CD4-positive, alpha-beta memory T cell (primary cell): ENCODE measurements around the gene DKK3. TPM values are rescaled to one million over a fixed set of nuclear protein-coding genes. Genes with fewer than 3 reads are reported as not detected.

Source experiments
- CTCF ChIA-PET: fragments of 350-600 bp; sonication (Branson Sonifier 250); formaldehyde crosslinking; loops from one replicate; lab custom pipeline; 2021; ENCODE audit warnings: inconsistent platforms; ENCODE audit not compliant: partially characterized antibody; lab: Charles Lee
- POLR2A ChIA-PET: fragments of 350-600 bp; sonication (Branson Sonifier 250); formaldehyde crosslinking; loops from one replicate; lab custom pipeline; 2021; ENCODE audit not compliant: partially characterized antibody; lab: Charles Lee
- DNase-seq, 5 donors: peaks; one replicate each; pipeline versions ENCODE4 v3.0.0 to v3.0.0-alpha.2; 2020 to 2022; ENCODE audit warnings: mixed read lengths in 1 of 5
- H3K27ac ChIP-seq: one replicate; pipeline ENCODE4 v1.7.0; 2013; ENCODE audit warnings: low read depth, low read length
- H3K27me3 ChIP-seq: 2 replicates; pipeline ENCODE4 v1.7.0; 2013; ENCODE audit warnings: mild to moderate bottlenecking, low read length, moderate library complexity; ENCODE audit not compliant: insufficient read depth
- H3K36me3 ChIP-seq: 2 replicates; pipeline ENCODE4 v1.7.0; 2013; ENCODE audit warnings: mild to moderate bottlenecking, low read length, moderate library complexity; ENCODE audit not compliant: insufficient read depth
- H3K4me1 ChIP-seq: 2 replicates; pipeline ENCODE4 v1.7.0; 2013; ENCODE audit warnings: mild to moderate bottlenecking, low read length, moderate library complexity; ENCODE audit not compliant: insufficient read depth
- H3K4me3 ChIP-seq, 2 donors: one replicate each; pipeline ENCODE4 v1.7.0; 2013; ENCODE audit warnings: low read length in 2 of 2, mild to moderate bottlenecking in 1 of 2
- H3K9me3 ChIP-seq, 2 donors: one replicate each; pipeline ENCODE4 v1.7.0; 2013; ENCODE audit warnings: low read length in 2 of 2, control low read depth in 1 of 2; ENCODE audit not compliant: control insufficient read depth in 1 of 2
- H3K27ac Mint-ChIP-seq, 7 donors: one replicate each; pipeline ENCODE4 v1.8.0; 2020 to 2021; ENCODE audit warnings: mixed read lengths in 7 of 7, mild to moderate bottlenecking in 6 of 7, inconsistent platforms in 3 of 7, moderate library complexity in 3 of 7
- H3K27me3 Mint-ChIP-seq, 2 donors: one replicate each; pipeline ENCODE4 v1.8.0; 2020 to 2021; ENCODE audit warnings: mixed read lengths in 2 of 2
- H3K36me3 Mint-ChIP-seq, 2 donors: one replicate each; pipeline ENCODE4 v1.8.0; 2020 to 2021; ENCODE audit warnings: mixed read lengths in 2 of 2, inconsistent platforms in 1 of 2, mild to moderate bottlenecking in 1 of 2
- H3K4me1 Mint-ChIP-seq, 4 donors: one replicate each; pipeline ENCODE4 v1.8.0; 2020 to 2021; ENCODE audit warnings: mixed read lengths in 4 of 4, mild to moderate bottlenecking in 1 of 4
- H3K4me3 Mint-ChIP-seq, 8 donors: one replicate each; pipeline ENCODE4 v1.8.0; 2020 to 2021; ENCODE audit warnings: mixed read lengths in 8 of 8, mild to moderate bottlenecking in 7 of 8, moderate library complexity in 6 of 8, inconsistent platforms in 3 of 8
- H3K9me3 Mint-ChIP-seq, 8 donors: one replicate each; pipeline ENCODE4 v1.8.0; 2020 to 2021; ENCODE audit warnings: mixed read lengths in 8 of 8, mild to moderate bottlenecking in 5 of 8, inconsistent platforms in 3 of 8, moderate library complexity in 1 of 8
- intact Hi-C: fragments of 100-400 bp; cut with micrococcal nuclease; formaldehyde crosslinking; loops from one replicate; pipeline ENCODE4 v1.15.1; 2023
- polyA plus RNA-seq, 2 donors: library from polyadenylated mRNA; unstranded; fragments of 300-500 nt; fragmentation: Illumina TruSeq; gene quantifications; one replicate each; pipeline ENCODE4 v1.2.3, GENCODE V29; 2021
- total RNA-seq, 2 experiments: library from RNA; stranded (reverse); gene quantifications; one replicate each; pipeline ENCODE4 v1.2.3, GENCODE V29; 2021

Gene DKK3
- total and polyA plus RNA-seq, 4 experiments from 2014 or later = 0.89 to 3.1 (median 2.9) TPM; not detected in 1

GRCh38 chr11:11971906-11972547 lies 36.4 kb downstream of the DKK3 start:
- Histone ChIP-seq H3K4me3 (no peak overlapping the region), H3K27ac (no peak overlapping the region), H3K36me3 (no peaks in the 10 kb centered on the region), H3K9me3 (no peaks in the 10 kb centered on the region), H3K4me1 (peaks cover 11% of the 10 kb centered on the region), H3K27me3 (no peaks in the 10 kb centered on the region)
- no peaks in the 10 kb centered on the region for H3K9me3 Mint-ChIP-seq
- intact Hi-C loops = no loop called here
- no peak overlapping the region for H3K27ac Mint-ChIP-seq
- H3K36me3 Mint-ChIP-seq = no peaks in the 10 kb centered on the region
- peaks cover 4 to 23% (median 14%) of the 10 kb centered on the region in 4 donors for H3K4me1 Mint-ChIP-seq
- H3K4me3 Mint-ChIP-seq = no peak overlapping the region
- H3K27me3 Mint-ChIP-seq = peaks cover 0 to 1% of the 10 kb centered on the region in 2 donors
- POLR2A ChIA-PET = no interaction called here
- no peak for DNase-seq
- CTCF ChIA-PET = interaction anchor here (1.0 to 1.4 kb wide), 2 partner anchors 18 to 72 kb away, joined by 3 to 4 read pairs; no protein-coding TSS in a partner anchor

- H3K9me3 ChIP-seq = no peaks in the 10 kb centered on the region
- peaks cover 10% of the 10 kb centered on the region for H3K4me1 ChIP-seq
- H3K36me3 ChIP-seq = no peaks in the 10 kb centered on the region
- Mint-ChIP-seq H3K36me3 (no peaks in the 10 kb centered on the region), H3K9me3 (no peaks in the 10 kb centered on the region), H3K4me3 (no peak overlapping the region), H3K27me3 (peaks cover 0 to 1% of the 10 kb centered on the region in 2 donors), H3K27ac (no peak overlapping the region), H3K4me1 (peaks cover 7 to 21% (median 13%) of the 10 kb centered on the region in 4 donors)
- CTCF ChIA-PET = no interaction called here
- no peak overlapping the region for H3K4me3 ChIP-seq
- no peaks in the 10 kb centered on the region for H3K27me3 ChIP-seq
- POLR2A ChIA-PET = no interaction called here
- H3K27ac ChIP-seq = no peak overlapping the region
- no peak for DNase-seq
- intact Hi-C loops = no loop called here
Measured at GRCh38 chr11:11970556-11970955, 37.9 kb downstream of the DKK3 start.

DNA sequence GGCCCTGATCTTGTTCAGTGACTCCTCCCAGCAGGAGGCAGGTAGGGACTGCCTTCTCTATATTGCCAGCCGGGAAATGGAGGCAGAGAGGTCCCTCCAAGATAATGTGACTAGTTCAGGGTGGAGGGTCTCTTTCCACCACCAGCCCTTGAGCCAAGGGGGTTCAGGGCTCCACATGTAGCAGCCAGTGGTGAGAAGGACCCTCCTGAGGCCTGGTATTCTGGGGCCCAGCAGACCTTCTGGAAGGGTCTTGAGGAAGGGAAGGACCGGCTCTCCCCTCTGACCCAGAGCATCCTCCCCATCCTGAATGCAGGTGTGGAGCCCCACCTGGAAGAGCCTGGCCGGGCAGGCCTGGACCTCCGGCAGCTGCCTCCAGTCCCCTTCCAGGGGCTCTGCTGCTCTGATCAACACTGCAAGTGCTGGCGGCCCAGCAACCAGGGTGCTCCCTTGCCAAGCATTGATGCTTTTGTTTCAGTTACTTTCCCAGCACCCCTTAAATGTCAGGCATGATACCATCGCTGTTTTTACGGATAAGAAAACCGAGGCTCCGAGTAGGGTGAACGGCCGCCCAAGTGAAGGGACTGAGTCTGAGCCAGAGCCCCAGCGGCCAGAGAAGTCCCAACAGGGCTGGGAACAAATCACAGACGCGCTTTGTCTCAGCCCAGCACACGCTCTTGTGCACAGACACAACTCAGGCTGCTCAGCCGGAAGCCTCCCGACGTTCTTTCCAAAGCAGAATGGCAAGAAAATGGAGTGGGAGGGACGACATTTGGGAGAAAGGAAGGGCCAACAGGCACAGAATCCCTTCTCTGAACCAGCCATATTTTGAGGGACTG lies 38.8 kb downstream of the DKK3 start:
- ChIA-PET POLR2A (no interaction called here), CTCF (no interaction called here)
- H3K4me1 Mint-ChIP-seq = peaks cover 3 to 11% (median 5%) of the 10 kb centered on the region in 4 donors
- H3K27ac Mint-ChIP-seq = no peak overlapping the region
- no peaks in the 10 kb centered on the region for H3K9me3 Mint-ChIP-seq
- peaks cover 0 to 1% of the 10 kb centered on the region in 2 donors for H3K27me3 Mint-ChIP-seq
- Histone ChIP-seq H3K27ac (no peak overlapping the region), H3K9me3 (no peaks in the 10 kb centered on the region), H3K36me3 (no peaks in the 10 kb centered on the region), H3K27me3 (no peaks in the 10 kb centered on the region), H3K4me3 (no peak overlapping the region), H3K4me1 (peaks cover under 1% of the 10 kb centered on the region)
- intact Hi-C loops = no loop called here
- no peak for DNase-seq
- no peak overlapping the region for H3K4me3 Mint-ChIP-seq
- H3K36me3 Mint-ChIP-seq = no peaks in the 10 kb centered on the region

DNA sequence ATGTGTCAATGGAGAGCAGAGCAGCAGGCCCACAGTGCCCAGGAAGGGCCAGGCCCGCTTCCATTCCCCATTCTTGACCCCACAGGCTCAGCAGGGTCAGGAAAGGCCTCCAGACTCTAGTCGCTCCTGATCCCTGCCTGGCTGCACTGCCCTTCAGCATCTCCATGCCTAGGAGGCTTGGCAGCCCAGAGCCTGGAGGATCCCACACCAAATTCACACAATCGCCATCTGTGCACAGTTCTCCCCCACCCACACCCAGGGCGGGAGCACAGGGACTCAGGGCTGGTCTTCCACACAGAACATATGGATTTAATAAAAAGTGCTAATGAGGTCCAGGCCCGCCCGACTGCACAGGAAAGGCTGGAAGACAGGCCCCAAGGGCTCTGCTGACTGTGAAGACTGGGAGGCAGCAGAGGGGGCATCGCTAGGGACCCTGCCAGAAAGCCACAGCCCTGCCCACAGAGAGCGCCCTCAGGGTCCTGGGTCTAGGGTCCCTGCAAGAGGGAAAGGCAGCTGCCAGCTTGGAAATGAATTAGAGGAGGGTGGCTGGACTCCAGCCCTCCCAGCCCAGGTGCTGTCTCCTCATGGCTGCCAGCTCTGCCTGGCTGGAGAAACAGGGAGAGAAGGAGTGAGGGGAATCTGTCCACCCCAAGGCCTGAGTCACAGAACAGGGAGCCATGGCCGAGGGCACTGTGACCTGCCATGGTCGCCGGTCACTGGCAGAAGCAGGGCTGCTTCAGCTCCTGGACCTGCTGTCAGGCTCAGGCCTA lies 39.7 kb downstream of the DKK3 start:
- peaks cover 2 to 9% (median 4%) of the 10 kb centered on the region in 4 donors for H3K4me1 Mint-ChIP-seq
- CTCF ChIA-PET = no interaction called here

DNA sequence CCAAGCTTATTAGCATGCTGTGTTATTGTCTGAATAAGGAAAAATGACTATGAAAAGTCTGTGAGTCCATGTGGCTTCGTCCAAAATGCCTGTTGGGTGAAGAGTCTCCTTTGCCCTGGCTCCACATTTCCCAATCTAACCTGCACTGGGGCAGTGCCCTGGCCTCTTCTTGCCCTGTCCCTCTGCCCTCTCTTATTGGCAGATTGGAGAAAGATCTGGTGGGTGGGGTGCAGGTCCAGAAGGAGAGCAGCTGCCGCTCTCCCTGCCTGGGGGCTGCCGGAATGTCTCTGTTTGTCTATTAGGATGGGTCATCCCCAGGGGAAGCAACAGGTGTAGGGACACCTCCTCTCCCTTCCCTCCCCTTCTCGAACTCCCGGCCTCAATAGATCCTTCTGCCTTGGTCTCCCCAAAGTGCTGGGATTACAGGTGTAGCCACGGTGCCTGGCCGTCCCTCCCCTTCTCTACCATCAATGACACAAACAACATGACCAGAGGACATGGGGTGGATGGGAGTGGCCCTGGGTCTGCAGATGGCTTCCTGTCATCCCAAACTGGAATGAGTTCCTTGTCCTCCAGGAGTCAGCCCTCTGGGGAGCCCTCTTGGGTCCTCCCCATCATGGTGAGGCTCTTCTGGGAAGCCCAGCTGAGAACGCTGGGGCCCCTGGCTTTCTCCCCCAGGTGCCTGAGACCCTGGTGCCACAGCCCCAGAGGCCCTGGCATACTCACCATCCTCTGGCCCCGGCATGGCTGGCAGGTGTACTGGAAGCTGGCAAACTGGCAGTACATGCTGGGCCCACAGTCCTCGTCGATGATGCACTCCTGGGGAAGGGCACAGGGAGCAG lies 40.5 kb downstream of the DKK3 start:
- POLR2A ChIA-PET = interaction anchor here (1.0 kb wide), 1 partner anchor 14 kb away, joined by 3 read pairs; no protein-coding TSS in a partner anchor
- Mint-ChIP-seq H3K4me1 (peaks cover 2 to 9% (median 5%) of the 10 kb centered on the region in 4 donors), H3K27ac (no peak overlapping the region), H3K36me3 (no peaks in the 10 kb centered on the region), H3K9me3 (peaks cover 0 to 1% (median 0%) of the 10 kb centered on the region in 8 donors), H3K4me3 (no peak overlapping the region), H3K27me3 (peaks cover 0 to 1% of the 10 kb centered on the region in 2 donors)
- CTCF ChIA-PET = interaction anchor here (0.8 to 3.1 kb wide), 13 partner anchors 8 to 226 kb away, joined by 3 to 27 read pairs (median 4); no protein-coding TSS in a partner anchor
- Histone ChIP-seq H3K36me3 (no peaks in the 10 kb centered on the region), H3K4me3 (no peak overlapping the region), H3K27ac (no peak overlapping the region), H3K27me3 (no peaks in the 10 kb centered on the region), H3K4me1 (no peaks in the 10 kb centered on the region), H3K9me3 (no peaks in the 10 kb centered on the region)
- no peak for DNase-seq
- intact Hi-C loops = loop anchor here (1.0 kb wide), 1 partner anchor 169 kb away; no protein-coding TSS in a partner anchor

More for the DNA sequence above, 39.7 kb downstream of the DKK3 start:
- Histone ChIP-seq H3K9me3 (no peaks in the 10 kb centered on the region), H3K27me3 (no peaks in the 10 kb centered on the region), H3K4me3 (no peak overlapping the region), H3K36me3 (no peaks in the 10 kb centered on the region), H3K27ac (no peak overlapping the region), H3K4me1 (no peaks in the 10 kb centered on the region)
- no peak for DNase-seq
- POLR2A ChIA-PET = no interaction called here
- Mint-ChIP-seq H3K36me3 (no peaks in the 10 kb centered on the region), H3K27ac (no peak overlapping the region), H3K4me3 (no peak overlapping the region), H3K27me3 (peaks cover 0 to 1% of the 10 kb centered on the region in 2 donors), H3K9me3 (peaks cover 0 to 1% (median 0%) of the 10 kb centered on the region in 8 donors)
- intact Hi-C loops = no loop called here

DNA sequence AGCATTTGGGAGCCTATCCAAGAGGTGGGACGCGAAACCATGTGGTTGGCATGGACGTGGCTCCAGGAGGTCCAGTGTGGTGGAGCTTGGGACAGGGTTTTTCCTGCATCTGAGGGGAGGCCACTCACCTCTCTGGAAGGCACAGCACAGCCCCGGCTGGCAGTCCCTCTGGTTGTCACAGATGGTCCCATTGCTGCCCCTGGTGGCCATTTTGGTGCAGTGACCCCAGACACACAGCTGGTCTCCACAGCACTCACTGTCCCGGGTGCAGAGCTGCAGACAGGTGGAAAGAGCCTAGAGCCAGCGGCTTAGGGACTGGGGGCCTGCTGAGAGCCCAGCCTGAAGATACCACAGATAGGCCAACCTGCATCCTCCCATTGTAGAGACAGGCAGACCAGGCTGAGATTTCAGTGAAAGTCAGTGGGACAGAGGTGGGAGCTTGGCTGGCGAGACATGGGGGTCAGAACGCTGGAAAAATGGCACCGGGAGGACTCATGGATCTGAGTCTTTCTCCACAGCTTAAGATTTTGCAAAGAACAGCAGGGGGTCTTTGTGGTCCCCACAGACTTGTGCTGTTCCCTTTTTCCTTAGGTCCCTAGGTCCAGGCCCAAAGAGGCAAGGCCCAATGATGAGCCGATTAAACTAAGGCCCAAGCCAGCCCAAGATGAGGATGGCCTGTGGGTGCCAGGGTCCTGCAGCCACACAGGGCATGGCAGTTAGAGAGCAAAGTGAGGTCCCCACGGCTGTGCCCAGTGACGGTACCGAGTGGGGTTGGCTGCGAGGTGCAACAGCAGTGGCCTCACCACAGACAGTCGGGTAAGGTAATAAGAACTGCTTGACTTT lies 41.4 kb downstream of the DKK3 start:
- peaks cover 0 to 3% (median 0%) of the 10 kb centered on the region in 8 donors for H3K9me3 Mint-ChIP-seq
- DNase-seq = peak; percentile 47 to 64 (median 60)
- intact Hi-C loops = loop anchor here (1.0 kb wide), 1 partner anchor 168 kb away; no protein-coding TSS in a partner anchor
- H3K27me3 Mint-ChIP-seq = peaks cover 0 to 1% of the 10 kb centered on the region in 2 donors
- no peaks in the 10 kb centered on the region for H3K27me3 ChIP-seq
- no peak overlapping the region for H3K4me3 Mint-ChIP-seq
- H3K36me3 ChIP-seq = no peaks in the 10 kb centered on the region
- peaks cover 4 to 15% (median 10%) of the 10 kb centered on the region in 4 donors for H3K4me1 Mint-ChIP-seq
- no peaks in the 10 kb centered on the region for H3K36me3 Mint-ChIP-seq
- no peak overlapping the region for H3K27ac Mint-ChIP-seq
- ChIA-PET POLR2A (interaction anchor here (0.9 to 1.0 kb wide), 2 partner anchors 14 to 125 kb away, joined by 3 read pairs; no protein-coding TSS in a partner anchor), CTCF (interaction anchor here (0.7 to 3.1 kb wide), 17 partner anchors 8 to 227 kb away, joined by 3 to 27 read pairs (median 4); no protein-coding TSS in a partner anchor)
- peaks cover 5% of the 10 kb centered on the region for H3K4me1 ChIP-seq
- no peak overlapping the region for H3K27ac ChIP-seq
- H3K9me3 ChIP-seq = no peaks in the 10 kb centered on the region
- no peak overlapping the region for H3K4me3 ChIP-seq
